Activated CD4-positive, alpha-beta T cell treated with anti-CD3 and anti-CD28 coated beads, Interleukin-2, Interleukin-6, amounts not matched to agents 100 ng/mL and 50 ng/mL, durations not matched to agents 16 hours and 8 hours (primary cell): ENCODE results near the gene TMEM61.
"Not testable (repeated sequence)": the region's sequence is repeated elsewhere in the genome, so short reads cannot be mapped to it uniquely, and the experiment has no call there.

ENCODE experiments used
- DNase-seq: peaks from one replicate; pipeline ENCODE4 v3.0.0-alpha.2; 2020

TMEM61 gene

DNA sequence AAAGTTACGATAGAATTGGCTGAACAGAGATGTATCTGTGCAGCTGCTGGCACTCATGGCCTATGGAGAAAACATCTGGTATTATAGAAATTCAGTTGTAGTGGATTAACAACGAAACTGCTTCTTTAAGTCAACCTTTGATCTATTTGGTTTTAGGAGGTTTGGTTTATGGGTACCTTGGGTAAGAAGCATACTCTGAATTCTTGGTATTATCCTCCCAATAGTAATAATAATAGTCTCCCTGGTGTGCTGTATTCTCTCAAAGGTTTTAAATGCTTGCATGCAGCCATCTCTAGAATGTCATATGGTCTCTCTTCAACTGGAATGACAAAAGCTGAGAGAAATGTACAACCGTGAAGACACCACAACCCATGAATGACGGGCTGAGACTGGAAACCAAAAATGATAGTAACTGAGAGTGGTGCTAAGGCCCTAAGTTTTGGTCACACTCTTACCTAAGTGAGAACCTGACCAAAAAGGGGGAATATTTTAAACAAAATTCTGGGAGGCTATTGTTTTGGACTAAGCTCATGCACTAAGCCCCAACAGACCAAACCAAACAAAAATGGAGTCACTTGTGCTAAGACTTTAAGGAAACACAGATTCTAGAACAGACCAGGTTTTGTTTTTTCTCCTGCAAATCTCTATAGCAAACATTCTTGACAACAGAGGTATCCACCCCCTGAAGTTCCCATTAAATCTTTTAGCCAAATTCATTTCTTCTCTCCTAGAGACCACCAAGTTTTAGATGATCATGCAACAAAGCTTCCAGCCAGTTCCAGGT, 17.6 kb upstream of the TMEM61 start:
- DNase-seq = peak; percentile 41

DNA sequence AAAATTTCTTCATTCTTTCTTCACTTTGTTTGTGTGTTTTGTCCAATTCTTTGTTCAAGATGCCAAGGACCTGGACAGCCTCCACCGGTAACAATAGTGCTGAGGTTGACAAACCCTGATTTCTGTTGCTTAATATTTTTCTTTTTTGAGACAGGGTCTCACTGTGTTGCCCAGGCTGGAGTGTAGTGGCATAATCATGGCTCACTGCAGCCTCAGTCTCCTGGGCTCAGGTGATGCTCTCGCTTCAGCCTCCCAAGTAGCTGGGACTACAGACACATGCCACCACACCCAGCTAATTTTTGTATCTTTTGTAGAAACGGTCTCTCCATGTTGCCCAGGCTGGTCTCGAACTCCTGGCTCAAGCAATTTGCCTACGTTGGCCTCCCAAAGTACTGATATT, 16.6 kb upstream of the TMEM61 start:
- DNase-seq = not testable (repeated sequence)

- peak; percentile 42 for DNase-seq
Measured at GRCh38 chr1:54965624-54966340, 14.6 kb upstream of the TMEM61 start.

- DNase-seq = no peak
Measured at GRCh38 chr1:54967372-54967771, 13.1 kb upstream of the TMEM61 start.

DNA sequence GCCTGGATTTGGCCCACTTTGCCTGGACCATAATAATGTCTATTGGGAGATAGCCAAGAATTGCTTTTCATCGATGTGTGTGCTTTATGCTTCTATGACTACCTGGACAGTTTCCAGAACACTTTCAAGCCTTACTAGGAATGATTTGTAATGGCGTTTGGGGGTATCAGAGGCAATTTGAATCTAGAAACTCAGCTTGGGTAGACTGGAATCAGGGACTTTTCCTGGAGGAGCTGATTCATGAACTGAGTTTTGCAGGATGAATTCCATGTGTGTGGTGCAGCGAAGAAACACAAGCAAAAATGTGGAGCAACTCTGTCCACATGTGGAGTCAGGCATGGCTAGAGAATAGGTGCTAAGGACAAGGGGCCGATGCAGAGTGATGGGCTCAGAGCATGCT, 11.9 kb upstream of the TMEM61 start:
- no peak for DNase-seq

GRCh38 chr1:54969879-54970278, 10.5 kb upstream of the TMEM61 start:
- DNase-seq = no peak

- no peak for DNase-seq
Measured at GRCh38 chr1:54970901-54971300, 9.5 kb upstream of the TMEM61 start.

DNA sequence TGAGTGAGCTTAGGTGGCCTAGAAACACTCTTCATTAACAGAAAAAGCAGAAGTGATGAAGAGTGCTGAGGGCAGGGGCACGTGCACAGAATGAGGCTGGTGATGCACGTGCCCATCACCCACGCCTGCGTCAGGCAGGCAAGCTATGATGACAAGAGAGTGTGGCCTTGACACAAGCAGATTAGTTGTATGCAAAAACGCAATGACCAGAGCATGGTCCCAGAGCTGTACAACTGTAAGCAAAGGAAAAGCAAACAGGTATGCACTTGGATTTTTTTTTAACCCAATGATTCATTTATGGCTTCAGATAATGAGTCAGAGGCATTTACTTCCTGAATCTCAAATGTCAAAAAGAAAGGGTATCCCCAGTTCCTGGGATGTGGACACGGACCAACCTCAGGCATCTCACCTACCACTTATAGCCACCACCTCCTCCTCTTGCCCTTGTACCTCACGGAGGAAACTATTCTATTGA, 9.1 kb upstream of the TMEM61 start:
- peak; percentile 28 for DNase-seq

GRCh38 chr1:54972436-54972835, 8.0 kb upstream of the TMEM61 start:
- no peak for DNase-seq

DNA sequence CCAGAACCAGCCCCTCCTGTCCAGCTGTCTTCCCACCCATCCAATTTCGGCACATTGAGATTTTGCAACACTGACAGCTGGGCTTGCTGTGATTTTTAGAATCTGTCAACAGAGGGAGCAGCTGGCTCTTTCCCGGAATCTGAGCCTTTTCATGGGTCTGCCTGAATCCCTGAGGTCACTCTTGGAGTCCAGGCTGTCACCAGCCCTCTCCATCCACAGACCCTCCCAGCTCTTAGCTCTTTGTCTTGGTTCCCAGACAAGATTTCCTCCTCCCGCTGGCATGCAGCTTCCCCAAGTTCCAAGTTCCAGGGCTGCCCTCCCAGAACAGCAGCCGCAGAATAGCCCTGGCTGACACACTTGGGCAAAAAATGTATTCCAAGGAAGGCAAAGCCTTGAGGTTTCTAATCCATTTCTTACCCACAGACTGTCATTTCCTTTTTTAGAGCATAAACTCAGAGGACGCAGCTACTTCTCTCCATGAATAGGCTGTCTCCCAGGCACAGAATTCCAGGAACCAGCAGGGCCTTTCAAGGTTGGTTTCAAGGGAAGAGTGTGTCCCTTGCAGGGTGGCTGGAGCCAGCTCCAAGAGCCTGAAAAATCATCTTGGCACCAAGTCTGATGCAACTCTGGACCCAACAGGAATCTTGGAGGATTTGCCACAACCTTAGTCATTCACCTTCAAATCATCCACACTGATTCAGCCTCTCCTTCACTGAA, 7.1 kb upstream of the TMEM61 start:
- DNase-seq = no peak

DNA sequence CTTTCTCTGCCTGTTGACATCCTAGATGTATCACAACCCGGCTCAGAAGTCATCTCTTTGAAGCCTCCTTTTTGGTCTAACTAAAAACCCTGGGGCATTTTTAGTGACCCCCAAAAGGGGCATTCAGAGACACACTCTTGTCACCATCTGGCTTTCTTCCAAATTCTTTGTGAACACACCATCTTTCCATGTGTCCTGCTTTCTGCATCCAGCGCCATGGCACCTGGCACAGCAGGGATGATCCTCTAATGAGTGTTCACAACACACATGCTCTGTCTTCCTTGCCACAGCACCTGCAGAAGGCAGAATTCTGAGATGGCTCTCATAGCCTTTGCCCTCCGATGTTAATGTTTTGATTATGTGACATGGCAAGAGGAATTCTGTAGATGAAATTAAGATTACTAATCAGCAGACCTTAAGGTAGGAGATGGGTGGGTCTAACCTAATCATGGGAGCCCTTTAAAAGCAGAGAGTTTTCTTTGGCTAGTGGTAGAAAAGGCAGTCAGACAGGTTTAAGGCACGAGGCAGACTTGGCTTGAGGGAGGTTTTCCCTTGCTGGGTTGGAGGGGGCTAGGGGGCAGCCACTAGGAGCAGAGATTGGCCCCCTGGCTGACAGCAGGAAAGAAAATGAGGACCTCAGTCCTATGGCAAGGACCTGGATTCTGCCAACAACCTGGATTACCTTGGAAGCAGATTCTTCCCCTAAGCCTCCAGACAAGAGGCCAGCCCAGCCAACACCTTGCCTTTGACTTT, 4.9 kb upstream of the TMEM61 start:
- no peak for DNase-seq

DNA sequence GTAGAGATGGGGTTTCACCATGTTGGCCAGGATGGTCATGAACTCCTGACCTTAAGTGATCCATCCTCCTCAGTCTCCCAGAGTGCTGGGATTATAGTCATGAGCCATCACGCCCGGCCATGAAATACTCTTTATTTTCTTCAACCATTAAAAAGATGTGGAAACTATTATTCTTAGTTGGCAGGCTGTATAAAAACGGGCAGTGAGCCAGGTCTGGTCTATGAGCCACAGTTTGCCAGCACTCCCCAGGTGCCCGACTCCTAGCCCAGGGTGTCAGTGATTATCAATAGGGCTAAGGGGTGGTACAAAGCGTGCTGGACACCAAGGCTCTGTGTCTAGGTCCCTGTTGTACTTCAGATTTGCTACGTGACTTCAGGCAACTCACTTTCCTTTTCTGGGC, 3.7 kb upstream of the TMEM61 start:
- DNase-seq = no peak

GRCh38 chr1:54977533-54978297, 2.7 kb upstream of the TMEM61 start:
- no peak for DNase-seq

GRCh38 chr1:54978528-54979326, 1.7 kb upstream of the TMEM61 start:
- no peak for DNase-seq

GRCh38 chr1:54979327-54979891, 1.0 kb upstream of the TMEM61 start:
- no peak for DNase-seq

GRCh38 chr1:54980046-54980527, 341 bp upstream of the TMEM61 start:
- no peak for DNase-seq

- no peak for DNase-seq
Measured at GRCh38 chr1:54981466-54981865, 1.0 kb downstream of the TMEM61 start.

- DNase-seq = no peak
Measured at GRCh38 chr1:54982739-54983138, 2.3 kb downstream of the TMEM61 start.

- no peak for DNase-seq
Measured at GRCh38 chr1:54984131-54984842, 3.9 kb downstream of the TMEM61 start.

- no peak for DNase-seq
Measured at GRCh38 chr1:54985556-54985955, 5.1 kb downstream of the TMEM61 start.
